Calu3 (cell line): Measurements from ENCODE around the gene LSR. TPM values are rescaled to one million over a fixed set of nuclear protein-coding genes. Genes with fewer than 3 reads are reported as not detected.

Experiments
- BruUV-seq: library from RNA; stranded (reverse); fragments of 400-500 nt; replicated peaks from 2 replicates; lab custom pipeline; 2021; lab: Mats Ljungman, UMichigan
- CTCF ChIA-PET: fragments of 300-600 bp; sonication (Branson Sonifier 250); formaldehyde crosslinking; loops from one replicate; lab custom pipeline; 2022; ENCODE audit warnings: antibody characterized with exemption; lab: Charles Lee
- DNase-seq: peaks from one replicate; pipeline ENCODE4 v3.0.0; 2022
- H3K27ac Mint-ChIP-seq: one replicate; pipeline ENCODE4 v1.8.0; 2022; ENCODE audit warnings: mixed read lengths; ENCODE audit not compliant: unreplicated experiment
- H3K27me3 Mint-ChIP-seq: one replicate; pipeline ENCODE4 v1.8.0; 2022; ENCODE audit warnings: mixed read lengths; ENCODE audit not compliant: unreplicated experiment
- H3K36me3 Mint-ChIP-seq: one replicate; pipeline ENCODE4 v1.8.0; 2022; ENCODE audit warnings: mild to moderate bottlenecking, moderate library complexity, mixed read lengths; ENCODE audit not compliant: insufficient read depth, unreplicated experiment
- H3K4me1 Mint-ChIP-seq: one replicate; pipeline ENCODE4 v1.8.0; 2022; ENCODE audit warnings: mild to moderate bottlenecking, low read depth, mixed read lengths; ENCODE audit not compliant: unreplicated experiment
- H3K4me3 Mint-ChIP-seq: one replicate; pipeline ENCODE4 v1.8.0; 2022; ENCODE audit warnings: mild to moderate bottlenecking, low read depth, moderate library complexity, mixed read lengths; ENCODE audit not compliant: unreplicated experiment
- H3K9me3 Mint-ChIP-seq: one replicate; pipeline ENCODE4 v1.8.0; 2022; ENCODE audit warnings: low read depth, mixed read lengths; ENCODE audit not compliant: unreplicated experiment
- CTCF ChIP-seq: fragments of 200-600 bp; IDR thresholded peaks from one replicate; pipeline ENCODE4 v1.8.0; 2022; ENCODE audit warnings: antibody characterized with exemption; ENCODE audit not compliant: unreplicated experiment
- intact Hi-C: fragments of 100-400 bp; cut with micrococcal nuclease; formaldehyde crosslinking; loops from one replicate; pipeline ENCODE4 v1.10.0; 2022; ENCODE audit not compliant: unreplicated experiment
- total RNA-seq: library from RNA; stranded (reverse); gene quantifications from 2 replicates; pipeline ENCODE4 v1.2.3, GENCODE V29; 2022

The LSR gene
- total RNA-seq, 1 experiment from 2014 or later = 494 TPM

GRCh38 chr19:35307931-35308330 lies 59.1 kb downstream of the LSR start:
- TF ChIP-seq CTCF = no peak

GRCh38 chr19:35308910-35309309 lies 60.1 kb downstream of the LSR start:
- no peak overlapping the region for H3K4me3 Mint-ChIP-seq
- intact Hi-C loops = no loop called here
- CTCF ChIA-PET = no interaction called here
- no peak overlapping the region for H3K27ac Mint-ChIP-seq
- H3K36me3 Mint-ChIP-seq = no peaks in the 10 kb centered on the region
- H3K27me3 Mint-ChIP-seq = no peaks in the 10 kb centered on the region
- no TSS peak for BruUV-seq
- peaks cover 31% of the 10 kb centered on the region for H3K4me1 Mint-ChIP-seq
- no peak for DNase-seq
- H3K9me3 Mint-ChIP-seq = no peaks in the 10 kb centered on the region
- TF ChIP-seq CTCF = no peak

More at GRCh38 chr19:35307931-35308330, 59.1 kb downstream of the LSR start:
- intact Hi-C loops = no loop called here
- Mint-ChIP-seq H3K4me1 (peaks cover 21% of the 10 kb centered on the region), H3K27ac (no peak overlapping the region), H3K9me3 (no peaks in the 10 kb centered on the region), H3K4me3 (no peak overlapping the region), H3K27me3 (no peaks in the 10 kb centered on the region), H3K36me3 (no peaks in the 10 kb centered on the region)
- CTCF ChIA-PET = no interaction called here
- BruUV-seq = no TSS peak
- DNase-seq = no peak

- intact Hi-C loops = no loop called here
- Mint-ChIP-seq H3K27ac (no peak overlapping the region), H3K27me3 (no peaks in the 10 kb centered on the region), H3K4me1 (peaks cover 31% of the 10 kb centered on the region), H3K36me3 (no peaks in the 10 kb centered on the region), H3K4me3 (no peak overlapping the region), H3K9me3 (no peaks in the 10 kb centered on the region)
- no TSS peak for BruUV-seq
- no peak for DNase-seq
- TF ChIP-seq CTCF = no peak
- CTCF ChIA-PET = no interaction called here
These were observed 60.9 kb downstream of the LSR start for GRCh38 chr19:35309481-35310279.

- H3K36me3 Mint-ChIP-seq = no peaks in the 10 kb centered on the region
- no peaks in the 10 kb centered on the region for H3K27me3 Mint-ChIP-seq
- H3K9me3 Mint-ChIP-seq = no peaks in the 10 kb centered on the region
- CTCF ChIA-PET = no interaction called here
- no peak for TF ChIP-seq CTCF
- H3K4me1 Mint-ChIP-seq = peaks cover 31% of the 10 kb centered on the region
- intact Hi-C loops = no loop called here
- H3K4me3 Mint-ChIP-seq = no peak overlapping the region
- BruUV-seq = no TSS peak
- no peak for DNase-seq
- no peak overlapping the region for H3K27ac Mint-ChIP-seq
These were observed 61.5 kb downstream of the LSR start for GRCh38 chr19:35310331-35310730.
